MM.1S (cell line): ENCODE data around the gene ARL17B.
"Not testable (repeated sequence)": the region's sequence is repeated elsewhere in the genome, so short reads cannot be mapped to it uniquely, and the experiment has no call there.

Experiments
- CTCF ChIP-seq: fragments of 300-600 bp; sonication (generic); IDR thresholded peaks from 2 replicates; pipeline ENCODE4 v1.5.1; 2016; ENCODE audit warnings: antibody characterized with exemption, low read length, mixed read lengths
- EZH2 ChIP-seq: fragments of 300-600 bp; sonication (generic); optimal IDR thresholded peaks from 2 replicates; pipeline ENCODE3; 2017; ENCODE audit warnings: low read depth, mild to moderate bottlenecking, antibody characterized with exemption, low read length, mixed read lengths
- EZH2phosphoT487 ChIP-seq: fragments of 300-600 bp; sonication (generic); IDR thresholded peaks from 2 replicates; pipeline ENCODE4 v1.6.1; 2018; ENCODE audit warnings: antibody characterized with exemption, low read length

- TF ChIP-seq CTCF, EZH2, EZH2phosphoT487: not testable (repeated sequence)
Measured at GRCh38 chr17:46256369-46256768, 105.2 kb downstream of the ARL17B start.
